ENCODE results near the gene KATNA1. TPM values are rescaled to one million over a fixed set of nuclear protein-coding genes. Genes with fewer than 3 reads are reported as not detected.

The KATNA1 gene
- total and polyA plus RNA-seq, 9 of the 15 experiments (the other 6 are each of a cell fraction or from before 2014, with no cell fraction given) = 22.5 to 76.9 (median 45.0) TPM

GRCh38 chr6:149545754-149546471 lies 102.6 kb downstream of the KATNA1 start, which contains the start of gene PPIL4 (continued):
- no peak; a peak in 1 of 4 replicates for TF ChIP-seq FOXA3 (CRISPR knock-in tag; conservative IDR thresholded peaks at IDR 0.05 in 1 of 2, IDR thresholded peaks at IDR 0.05 in 1 of 2)
- no peak for TF ChIP-seq CAMTA2 (CRISPR knock-in tag; conservative IDR thresholded peaks at IDR 0.05)
- peak; percentile 73 for TF ChIP-seq FOSL1 (tag; conservative IDR thresholded peaks at IDR 0.05)
- TF ChIP-seq TOE1 (IDR thresholded peaks at IDR 0.05; ENCODE audit: borderline replicate concordance) = peak; percentile 57; the same call in 1 of the 2 replicates
- TF ChIP-seq TOE1 (CRISPR knock-in tag; IDR thresholded peaks at IDR 0.05; ENCODE audit: borderline replicate concordance, low read depth) = no peak
- TF ChIP-seq ZNF609 (CRISPR knock-in tag; IDR thresholded peaks at IDR 0.05; ENCODE audit: borderline replicate concordance) = peak; percentile 42; the same call in 1 of the 2 replicates
- TF ChIP-seq PRDM10 (IDR thresholded peaks at IDR 0.05; ENCODE audit: partially characterized antibody) = peak; percentile 36
- no peak for TF ChIP-seq BRF1 (IDR thresholded peaks at IDR 0.05; ENCODE audit: borderline replicate concordance, extremely low read depth, insufficient read length)
- TF ChIP-seq JUND (IDR thresholded peaks at IDR 0.05; ENCODE audit: borderline replicate concordance, low read depth, low read length) = peak; percentile 87
- TF ChIP-seq JUND (tag; IDR thresholded peaks at IDR 0.05; ENCODE audit: borderline replicate concordance, low read depth, low read length) = peak; percentile 31; the same call in 1 of the 3 replicates
- TF ChIP-seq PTBP1 (IDR thresholded peaks at IDR 0.05; ENCODE audit: low read depth, low read length) = no peak
- TF ChIP-seq HMGXB4 (CRISPR knock-in tag; IDR thresholded peaks at IDR 0.05) = peak; percentile 41; the same call in 1 of the 2 replicates
- TF ChIP-seq KLF10 (CRISPR knock-in tag; IDR thresholded peaks at IDR 0.05) = no peak
- TF ChIP-seq ATF4 (CRISPR knock-in tag; IDR thresholded peaks at IDR 0.05) = peak; percentile 11; the same call in 1 of the 2 replicates
